Nephron (organoid): ENCODE data around the gene CNOT10.

ENCODE experiments used
- H3K27ac Mint-ChIP-seq, 3 experiments: 2 replicates each; pipeline ENCODE4 v1.8.0; 2020; ENCODE audit warnings: mixed read lengths in 3 of 3, mild to moderate bottlenecking in 2 of 3, moderate library complexity in 1 of 3
- H3K27me3 Mint-ChIP-seq: 2 replicates; pipeline ENCODE4 v1.8.0; 2021; ENCODE audit warnings: low read depth, mild to moderate bottlenecking, moderate library complexity, mixed read lengths
- H3K36me3 Mint-ChIP-seq: 2 replicates; pipeline ENCODE4 v1.8.0; 2020; ENCODE audit warnings: low read depth, mixed read lengths
- H3K4me1 Mint-ChIP-seq: 2 replicates; pipeline ENCODE4 v1.8.0; 2020; ENCODE audit warnings: mixed read lengths
- H3K4me3 Mint-ChIP-seq, 3 experiments: 2 replicates each; pipeline ENCODE4 v1.8.0; 2020; ENCODE audit warnings: mild to moderate bottlenecking in 3 of 3, mixed read lengths in 3 of 3, moderate library complexity in 2 of 3
- H3K9me3 Mint-ChIP-seq: 2 replicates; pipeline ENCODE4 v1.8.0; 2020; ENCODE audit warnings: mixed read lengths
- CTCF ChIP-seq, 3 experiments: fragments of 200-600 bp; sonication (generic); IDR thresholded peaks; one replicate each; pipeline ENCODE4 v1.5.0; 2021; ENCODE audit warnings: antibody characterized with exemption in 3 of 3; ENCODE audit not compliant: unreplicated experiment in 3 of 3

CNOT10 gene

DNA sequence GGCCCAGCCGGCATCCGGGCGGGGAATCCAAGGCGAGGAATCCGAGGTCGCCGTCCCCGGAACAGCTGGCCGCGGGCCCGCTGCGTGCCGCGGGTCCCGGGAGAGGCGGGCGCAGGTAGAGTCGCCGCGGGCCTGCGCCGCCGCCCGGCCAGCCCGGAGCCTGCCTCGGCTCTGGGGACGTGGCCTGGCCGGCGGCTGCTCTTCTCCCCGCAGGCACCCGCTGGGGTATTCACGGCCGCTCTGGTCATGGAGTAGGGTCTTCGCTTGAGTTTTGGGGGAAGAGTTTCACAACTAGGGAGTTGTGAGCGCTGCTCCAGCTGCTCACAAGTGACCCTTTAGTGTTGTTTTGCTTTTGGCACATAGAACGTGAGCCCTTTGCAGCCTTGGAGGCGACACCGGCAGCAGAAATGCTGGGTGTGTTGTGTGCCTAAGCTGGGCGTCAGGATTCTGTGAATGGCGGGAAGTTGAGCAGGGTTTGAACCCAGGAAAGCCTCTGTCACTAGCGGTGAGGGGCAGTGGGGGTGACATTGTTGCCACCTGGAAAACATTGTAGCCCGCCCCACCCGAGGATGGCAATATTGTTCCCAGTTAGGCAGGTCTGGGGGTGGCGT, 136.8 kb downstream of the CNOT10 start:
- no peak for TF ChIP-seq CTCF (IDR thresholded peaks at IDR 0.05; ENCODE audit: unreplicated experiment in 3 of 3)
- H3K27me3 Mint-ChIP-seq = peaks cover 90% of the 10 kb centered on the region
- H3K36me3 Mint-ChIP-seq = peaks cover 5% of the 10 kb centered on the region
- H3K4me3 Mint-ChIP-seq = peak overlapping the region; percentile 83 to 88 (median 85)
- H3K27ac Mint-ChIP-seq = peak overlapping the region in 1 of 3 experiments; percentile 32
- peaks cover 5% of the 10 kb centered on the region for H3K9me3 Mint-ChIP-seq
- peaks cover 11% of the 10 kb centered on the region for H3K4me1 Mint-ChIP-seq

GRCh38 chr3:32822609-32823498, 137.9 kb downstream of the CNOT10 start:
- no peak for TF ChIP-seq CTCF (IDR thresholded peaks at IDR 0.05; ENCODE audit: unreplicated experiment in 3 of 3)
- peaks cover 11% of the 10 kb centered on the region for H3K4me1 Mint-ChIP-seq
- H3K9me3 Mint-ChIP-seq = peaks cover 5% of the 10 kb centered on the region
- peak overlapping the region; percentile 79 to 85 (median 82) for H3K4me3 Mint-ChIP-seq
- H3K27me3 Mint-ChIP-seq = peaks cover 88% of the 10 kb centered on the region
- peak overlapping the region in 1 of 3 experiments; percentile 9 for H3K27ac Mint-ChIP-seq
- peaks cover 5% of the 10 kb centered on the region for H3K36me3 Mint-ChIP-seq
